Amygdala (tissue), 56 donors: ENCODE data around the gene LHPP.
"Not testable (repeated sequence)": the region's sequence is repeated elsewhere in the genome, so short reads cannot be mapped to it uniquely, and the experiment has no call there.

ENCODE experiments used
- DNase-seq, 56 donors: peaks; one replicate each; lab custom pipeline; 2025; lab: John Stamatoyannopoulos, UW

The LHPP gene

DNA sequence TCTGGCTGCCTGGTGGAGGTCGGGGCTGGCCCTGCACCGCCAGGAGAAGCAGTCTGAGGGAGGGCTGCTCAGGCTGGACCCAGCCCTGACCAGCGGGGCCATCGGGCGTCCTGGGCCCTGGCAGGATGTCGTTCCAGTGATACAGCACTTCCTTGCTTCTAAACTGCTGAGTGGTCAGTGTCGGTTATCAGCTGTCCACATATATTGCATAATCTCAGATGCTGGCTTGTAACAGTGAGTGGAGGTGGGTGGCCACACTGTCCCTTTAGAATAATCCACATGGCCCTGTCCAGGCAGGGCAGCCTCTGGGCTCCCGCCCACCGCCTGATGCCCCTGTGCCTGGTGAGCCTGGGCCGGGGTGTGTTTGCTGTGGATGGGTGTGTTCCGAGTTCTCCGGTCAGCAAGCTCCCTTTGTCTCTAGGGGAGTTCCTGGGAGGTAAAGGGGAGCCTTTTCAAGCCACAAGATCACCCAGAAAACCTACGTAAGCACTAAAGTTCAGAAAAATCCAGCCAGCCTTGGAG is 86.1 kb downstream of the LHPP start:
- peak in 1 of 56 donors; percentile 13 for DNase-seq

DNA sequence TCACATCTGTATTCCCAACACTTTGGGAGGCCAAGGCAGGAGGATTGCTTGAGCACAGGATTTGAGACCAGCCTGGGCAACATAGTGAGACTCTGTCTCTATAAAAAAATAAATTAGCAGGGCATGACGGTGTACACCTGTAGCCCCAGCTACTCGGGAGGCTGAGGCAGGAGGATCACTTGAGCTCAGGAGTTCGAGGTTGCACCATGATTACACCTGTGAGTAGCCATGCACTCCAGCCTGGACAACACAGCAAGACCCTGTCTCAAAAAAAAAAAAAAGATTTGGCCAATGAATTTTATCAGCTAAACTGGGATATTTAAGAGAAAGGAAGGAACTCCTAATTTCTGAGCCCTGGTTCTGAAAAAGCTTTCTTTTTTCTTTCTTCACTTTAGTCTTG is 87.5 kb downstream of the LHPP start:
- not testable (repeated sequence) for DNase-seq

DNA sequence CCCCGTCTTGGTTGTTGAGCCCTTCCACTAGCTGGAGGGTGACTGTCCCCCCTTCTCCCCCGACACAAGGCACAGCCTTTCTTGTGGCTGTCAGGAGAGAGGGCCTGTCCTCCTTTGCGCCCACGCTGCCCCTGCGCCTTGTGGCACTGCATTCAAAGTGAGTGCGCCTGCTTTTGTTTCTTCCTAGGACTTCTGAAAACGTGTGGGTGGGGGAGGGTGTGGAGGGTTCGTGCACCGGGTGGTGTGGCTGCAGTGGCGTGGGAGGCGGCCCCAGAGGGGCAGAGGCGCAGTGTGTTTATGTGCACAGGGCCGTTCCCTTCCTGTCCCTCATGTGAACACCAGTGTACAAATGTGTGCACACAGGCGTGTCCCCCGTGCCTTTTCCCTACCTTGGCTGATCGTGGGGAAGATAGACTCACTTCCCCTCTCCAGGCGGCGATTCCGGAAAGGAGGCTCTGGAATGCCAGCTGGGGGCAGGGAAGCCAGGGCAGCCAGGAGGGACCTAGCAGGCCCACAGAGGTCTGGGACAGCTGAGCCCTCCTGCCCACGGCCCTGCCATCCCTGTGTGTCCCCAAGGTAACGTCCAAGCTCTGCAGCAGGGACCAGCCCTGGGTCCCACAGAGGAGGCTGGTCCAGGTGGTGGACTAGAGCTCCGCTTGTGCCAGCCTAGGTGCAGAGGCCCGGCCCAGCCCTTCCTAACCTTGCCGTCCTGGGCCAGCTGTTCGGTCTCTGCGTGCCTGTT is 88.8 kb downstream of the LHPP start:
- DNase-seq = no peak

DNA sequence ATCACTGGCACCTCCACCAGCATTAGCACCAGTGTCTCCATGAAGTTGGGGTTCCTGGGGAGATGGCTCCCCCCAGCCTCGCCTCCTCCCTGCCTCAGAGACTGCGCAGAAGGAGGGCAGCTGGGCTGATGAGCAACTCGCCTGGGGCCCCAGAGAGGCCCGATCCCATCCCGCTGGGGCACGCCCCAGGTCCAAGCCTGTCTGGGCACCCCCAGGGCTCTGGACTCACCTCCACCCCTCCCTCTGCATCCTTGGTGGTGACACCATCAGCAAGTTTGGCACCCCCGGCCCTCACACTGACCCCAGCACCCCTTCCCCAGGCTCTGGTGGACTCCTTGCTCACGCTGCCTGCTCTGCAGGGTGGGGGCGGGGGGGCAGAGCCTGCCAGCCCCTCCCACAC is 89.5 kb downstream of the LHPP start:
- no peak for DNase-seq

DNA sequence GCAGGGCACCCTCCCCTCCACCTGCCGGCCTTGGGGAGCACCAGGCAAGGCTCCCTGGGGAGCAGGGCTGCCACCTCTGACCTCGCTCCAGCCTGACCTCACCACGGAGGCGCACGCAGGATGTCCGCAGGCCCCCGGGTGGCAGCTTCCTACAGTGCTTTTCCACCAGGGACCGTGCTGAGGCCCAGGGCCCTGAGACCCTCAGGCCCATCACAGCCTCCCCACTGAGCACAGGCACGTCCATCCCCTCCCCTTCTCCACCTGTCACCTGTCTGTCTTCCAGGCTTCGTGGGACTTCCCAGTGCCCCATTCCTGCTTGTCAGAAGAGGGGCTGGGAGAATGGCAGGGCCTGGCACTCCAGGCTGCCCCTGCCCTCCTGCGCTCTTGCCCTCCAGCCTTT is 90.1 kb downstream of the LHPP start:
- no peak for DNase-seq

DNA sequence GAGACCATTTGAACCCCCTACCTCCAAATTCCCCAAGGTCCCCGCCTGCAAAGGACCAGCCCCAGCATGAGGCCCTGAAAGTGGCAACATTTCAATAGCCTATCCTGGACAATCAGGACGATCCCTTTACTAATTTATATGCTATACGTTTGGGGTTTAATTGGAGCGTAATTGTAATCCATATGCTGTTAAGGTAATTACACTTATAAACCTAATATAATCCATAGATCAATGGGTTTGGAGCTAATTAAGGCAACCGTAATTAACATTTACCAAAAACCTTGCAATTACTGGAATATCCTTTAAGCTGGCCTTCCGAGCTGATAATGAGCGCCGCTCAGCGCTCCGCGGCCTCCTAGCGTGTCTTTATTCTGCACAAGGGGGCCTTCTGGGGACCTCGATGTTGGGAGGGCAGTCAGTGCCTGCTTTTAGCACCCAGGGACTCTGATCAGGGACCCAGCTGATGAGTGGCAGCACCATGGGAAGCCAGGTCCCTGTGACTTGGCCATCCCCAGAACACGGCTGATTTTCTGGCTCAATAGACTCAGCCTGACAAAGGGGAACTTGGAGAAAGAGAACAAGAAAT is 91.2 kb downstream of the LHPP start:
- no peak for DNase-seq

DNA sequence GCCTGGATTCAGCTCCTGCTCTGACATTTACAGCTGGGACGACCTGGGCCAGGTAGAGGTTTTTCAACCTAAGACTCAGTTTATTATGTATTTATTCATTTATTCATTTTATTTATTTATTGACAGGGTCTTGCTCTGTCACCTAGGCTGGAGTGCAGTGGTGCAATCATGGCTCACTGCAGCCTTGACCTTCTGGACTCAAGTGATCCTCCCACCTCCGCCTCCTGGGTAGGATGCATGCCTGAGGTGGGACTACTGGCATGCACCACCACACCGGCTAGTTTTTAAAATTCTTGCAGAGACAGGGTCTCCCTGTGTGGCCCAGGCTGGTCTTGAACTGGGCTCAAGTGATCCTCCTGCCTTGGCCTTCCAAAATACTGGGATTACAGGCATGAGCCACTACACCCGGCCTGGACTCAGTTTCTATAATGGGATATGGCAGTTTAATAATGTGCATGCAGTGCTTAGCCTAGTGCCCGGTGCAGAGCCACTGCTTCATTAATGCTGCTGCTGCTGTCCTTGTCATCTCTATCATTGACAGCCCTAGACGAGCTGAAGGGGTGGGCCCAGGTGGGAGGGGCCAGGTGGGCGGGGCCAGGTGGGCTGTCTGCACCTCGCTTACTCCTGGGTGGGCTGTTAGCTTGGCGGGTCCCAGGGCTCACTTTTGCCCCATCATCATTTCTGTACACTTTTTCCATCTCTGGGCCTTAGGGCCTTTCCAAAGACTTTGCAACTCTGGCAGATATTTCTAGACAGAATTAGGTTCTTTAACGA is 92.6 kb downstream of the LHPP start:
- DNase-seq = no peak

DNA sequence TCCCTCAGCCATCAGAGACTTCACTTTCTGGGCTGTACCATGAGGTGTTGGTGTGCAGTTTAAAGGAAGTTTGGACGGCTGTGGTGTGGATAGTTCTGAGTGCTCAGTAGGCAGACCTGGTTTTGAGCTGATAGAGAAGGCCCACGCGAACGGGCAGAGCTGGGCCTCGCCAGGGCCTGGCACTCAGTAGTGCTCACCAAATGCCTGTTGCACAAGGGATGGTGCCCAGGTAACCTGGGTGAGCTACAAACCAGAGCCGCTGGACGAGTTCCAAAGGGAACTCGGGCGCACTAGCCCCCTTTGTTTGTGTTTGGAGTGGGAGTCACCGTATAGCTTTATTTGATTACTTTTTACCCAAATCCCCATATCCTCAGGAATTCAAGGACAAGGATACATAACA is 95.5 kb downstream of the LHPP start:
- DNase-seq = no peak

DNA sequence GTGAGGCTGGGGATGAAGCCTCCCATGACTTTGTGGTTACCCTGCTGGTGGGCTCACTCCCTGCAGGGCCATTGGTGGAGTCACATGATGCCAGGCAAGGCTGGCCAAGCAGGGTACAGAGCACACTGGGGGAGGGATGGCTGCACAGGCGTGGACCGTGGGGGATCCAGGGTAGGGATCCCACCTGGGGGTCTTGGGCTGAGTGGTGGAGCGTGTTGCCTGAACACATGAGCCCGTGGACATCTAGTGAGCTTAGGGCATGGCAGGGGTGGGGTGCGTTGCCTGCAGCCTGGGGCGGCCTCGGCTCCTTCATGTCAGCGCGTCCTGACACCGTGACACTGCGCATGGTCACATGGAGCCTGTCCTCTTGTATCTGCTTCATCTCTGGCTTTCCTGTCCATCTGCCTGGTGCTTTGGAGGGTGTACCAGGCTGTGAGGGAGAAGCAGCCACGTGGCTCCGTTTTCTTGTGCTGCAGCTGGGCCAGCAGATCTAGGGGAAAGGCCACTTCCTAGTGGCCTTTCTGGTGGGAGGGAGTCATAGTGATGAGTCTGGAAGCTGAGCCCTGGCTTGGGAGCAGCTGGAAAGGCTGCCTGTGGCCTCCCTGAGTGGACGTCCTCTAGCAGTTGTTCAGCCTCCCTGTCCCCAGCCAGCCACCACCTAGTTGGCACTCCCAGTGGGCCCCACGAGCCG is 96.2 kb downstream of the LHPP start:
- DNase-seq = peak in 16 of 56 donors; percentile 30 to 71 (median 43)

DNA sequence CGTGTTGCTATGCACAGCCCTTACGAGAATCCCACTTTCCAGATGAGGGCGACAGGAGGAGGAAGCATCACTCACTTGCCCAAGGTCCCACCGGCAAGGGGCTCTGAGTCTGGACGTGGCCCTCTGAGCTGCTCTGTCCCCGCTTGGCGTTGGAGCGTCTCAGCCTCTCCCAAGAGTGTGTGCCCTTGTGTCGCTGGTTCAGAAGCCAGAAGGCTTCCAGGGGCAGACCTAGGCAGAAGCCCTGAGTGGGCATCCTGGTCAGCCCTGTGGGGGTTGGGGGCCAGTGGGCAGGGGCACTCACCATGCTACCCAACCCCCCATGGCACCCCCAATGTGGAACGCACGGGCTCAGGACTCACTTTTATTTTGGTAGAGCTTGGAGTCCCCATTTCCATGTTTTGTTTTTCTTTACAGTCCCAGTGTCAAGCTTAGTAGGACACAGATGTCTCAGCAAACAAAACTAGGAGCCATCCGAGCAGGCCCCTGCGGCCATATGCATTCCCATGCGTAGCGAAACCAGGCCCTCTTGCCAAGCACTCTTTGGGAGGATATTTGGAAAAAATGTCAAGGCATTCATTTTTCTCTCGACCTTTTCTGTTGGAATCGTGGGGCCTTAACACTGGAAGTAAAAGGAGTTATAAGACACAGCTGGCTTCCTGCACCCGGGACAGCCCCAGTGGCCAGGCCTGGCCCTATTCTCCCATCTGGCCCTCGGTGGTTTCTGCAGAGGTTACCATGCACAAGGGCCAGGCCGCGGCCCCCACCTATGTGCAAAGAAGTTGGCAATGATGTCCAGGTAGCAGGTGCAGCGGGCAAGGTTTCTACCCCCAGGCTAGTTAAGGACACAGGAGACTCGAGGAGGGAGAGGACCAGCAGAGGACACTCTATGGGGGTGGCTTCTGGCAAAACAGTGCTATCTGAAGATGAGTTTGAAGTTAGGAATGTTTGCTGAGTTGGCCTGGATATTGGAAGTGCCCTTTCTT is 97.0 kb downstream of the LHPP start:
- DNase-seq = no peak

DNA sequence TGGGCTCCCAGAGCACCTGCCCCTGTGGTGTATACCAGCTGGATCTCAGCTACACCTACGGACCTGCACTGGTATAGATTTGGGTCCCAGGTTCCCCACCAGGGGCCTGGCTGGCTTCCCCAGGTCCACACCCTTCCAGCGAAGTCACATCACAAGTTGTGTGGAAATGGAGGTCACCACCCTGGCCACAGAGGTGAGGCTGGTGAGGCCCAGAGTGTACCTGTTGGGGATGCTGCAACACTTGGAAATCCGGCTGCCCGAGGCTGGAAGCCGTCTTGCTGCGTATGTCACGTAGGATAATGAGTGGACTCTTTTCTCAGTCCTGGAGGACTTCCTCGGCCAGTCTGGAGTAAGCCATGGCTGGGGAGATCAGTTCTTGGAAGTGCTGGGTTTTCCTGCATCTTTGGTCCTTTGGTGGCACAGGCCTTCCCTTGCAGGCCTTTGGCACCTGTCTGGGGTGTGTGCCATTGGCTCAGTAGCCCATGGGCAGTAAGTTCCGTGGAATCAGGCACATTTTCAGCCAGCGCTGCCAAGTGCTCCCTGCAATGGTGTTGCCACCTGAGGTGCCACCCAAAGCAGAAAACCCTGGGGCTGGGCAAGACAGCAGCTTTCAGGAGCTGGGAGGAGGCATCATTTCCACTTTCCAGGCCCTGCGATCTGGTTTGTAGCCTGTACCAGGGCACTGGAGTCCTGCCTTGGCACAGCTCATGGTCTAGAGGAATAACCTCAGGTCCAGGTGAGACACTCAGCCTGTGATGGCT is 97.9 kb downstream of the LHPP start:
- DNase-seq = no peak

DNA sequence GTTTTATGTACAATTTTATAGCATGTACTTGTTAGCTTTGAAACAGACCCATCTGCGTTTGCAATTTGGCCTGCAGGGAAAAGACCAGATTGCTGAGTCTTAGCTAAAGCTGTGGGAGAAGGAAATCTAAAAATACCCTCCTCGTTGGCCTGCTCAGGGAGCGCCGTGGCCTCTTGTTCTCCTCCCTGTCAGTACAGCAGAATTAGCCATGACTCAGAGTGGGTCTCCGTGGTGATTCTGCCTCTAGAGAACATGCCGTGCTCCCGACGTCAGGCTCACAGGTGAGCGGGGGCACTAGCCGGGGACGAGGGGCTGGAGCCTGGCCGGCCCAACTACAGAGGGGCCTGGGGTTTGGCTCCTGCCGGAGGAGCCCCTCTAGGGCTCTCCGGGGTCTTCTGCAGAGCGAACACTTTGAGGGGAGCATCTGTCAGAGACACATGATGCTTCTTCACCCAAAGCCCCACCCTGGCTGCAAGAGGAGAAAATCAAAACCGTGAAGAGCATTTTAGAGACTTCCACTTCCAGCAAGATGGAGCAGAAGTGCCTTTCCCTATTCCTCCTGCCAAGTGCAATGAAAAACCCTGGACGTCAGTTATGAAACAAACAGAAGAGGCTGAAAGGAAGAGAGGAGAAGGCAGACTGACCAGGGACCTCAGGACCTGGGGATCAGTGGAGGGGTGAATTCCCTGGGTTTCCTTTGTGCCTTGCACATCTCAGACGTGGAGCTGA is 98.9 kb downstream of the LHPP start:
- DNase-seq = peak in 34 of 56 donors; percentile 19 to 85 (median 48)

DNA sequence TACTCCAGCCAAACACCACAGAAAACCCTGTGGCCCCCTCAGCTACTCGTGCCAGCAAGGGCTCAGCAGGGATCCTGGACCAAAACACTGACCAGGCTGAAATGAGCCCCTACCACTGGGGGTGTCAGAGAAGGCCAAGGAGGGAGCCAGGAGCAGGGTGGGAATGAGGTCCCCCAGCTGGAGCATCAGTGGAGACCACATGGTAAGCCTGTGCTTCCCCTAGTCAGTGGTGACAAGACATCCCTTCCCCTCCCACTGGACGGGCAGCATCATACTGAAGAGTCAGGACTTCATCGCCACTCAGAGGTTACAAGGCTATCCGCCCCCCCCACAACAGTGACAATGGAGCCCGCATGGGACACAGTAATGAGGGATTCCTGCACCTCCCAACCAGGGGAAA is 99.6 kb downstream of the LHPP start:
- DNase-seq = no peak

DNA sequence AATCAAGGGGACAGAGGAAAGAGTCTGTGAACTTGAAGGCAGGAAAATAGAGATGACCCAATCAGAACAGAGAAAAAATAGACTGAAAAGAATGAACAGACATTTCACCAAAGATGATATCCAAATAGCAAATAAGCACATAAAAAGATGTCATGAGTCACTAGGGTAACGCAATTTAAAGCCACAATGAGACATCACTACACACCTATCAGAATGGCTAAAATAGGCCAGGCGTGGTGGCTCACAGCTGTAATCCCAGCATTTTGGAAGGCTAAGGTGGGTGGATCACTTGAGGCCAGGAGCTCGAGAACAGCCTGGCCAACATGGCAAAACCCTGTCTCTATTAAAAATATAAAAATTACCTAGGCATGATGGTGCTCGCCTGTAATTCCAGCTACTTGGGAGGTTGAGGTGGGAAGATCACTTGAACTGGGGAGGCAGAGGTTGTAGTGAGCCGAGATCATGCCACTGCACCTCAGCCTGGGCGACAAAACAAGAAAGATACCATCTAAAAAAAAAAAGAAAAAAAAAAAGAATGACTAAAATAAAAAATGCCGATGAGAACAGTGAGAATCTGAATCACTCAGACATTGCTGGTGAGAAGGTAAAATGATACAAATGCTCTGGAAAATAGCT is 100.9 kb downstream of the LHPP start:
- DNase-seq = no peak

DNA sequence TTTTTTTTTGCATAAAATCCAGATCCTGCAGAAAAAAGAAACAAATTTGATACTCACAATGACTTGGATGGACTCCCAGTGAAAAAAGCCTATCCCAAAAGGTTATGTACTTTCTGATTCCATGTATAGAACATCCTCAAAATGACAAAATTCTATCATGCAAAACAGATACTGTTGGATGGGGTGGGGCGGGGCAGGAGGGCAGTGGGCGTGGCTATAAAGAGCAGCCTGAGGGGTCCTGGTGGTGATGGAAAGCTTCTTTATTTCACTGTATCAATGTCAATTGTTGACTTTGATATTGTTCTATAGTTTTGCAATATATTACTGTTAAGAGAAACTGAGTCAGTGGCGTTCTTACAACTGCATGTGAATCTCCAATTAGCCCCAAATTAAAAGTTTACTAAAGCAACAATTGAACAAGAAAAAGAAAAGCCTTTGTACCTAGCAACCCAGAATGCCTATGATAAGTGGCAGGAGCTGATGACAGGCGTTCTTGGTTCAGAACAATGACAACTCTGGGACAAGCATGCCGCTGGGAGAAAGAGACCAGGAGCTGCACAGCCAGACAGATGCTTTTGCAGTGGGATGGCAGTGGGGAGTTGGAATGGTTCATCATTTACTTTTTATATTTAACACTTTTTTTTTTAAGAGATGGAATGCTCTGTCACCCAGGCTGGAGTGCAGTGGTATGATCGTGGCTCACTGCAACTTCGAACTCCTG is 101.9 kb downstream of the LHPP start:
- no peak for DNase-seq

DNA sequence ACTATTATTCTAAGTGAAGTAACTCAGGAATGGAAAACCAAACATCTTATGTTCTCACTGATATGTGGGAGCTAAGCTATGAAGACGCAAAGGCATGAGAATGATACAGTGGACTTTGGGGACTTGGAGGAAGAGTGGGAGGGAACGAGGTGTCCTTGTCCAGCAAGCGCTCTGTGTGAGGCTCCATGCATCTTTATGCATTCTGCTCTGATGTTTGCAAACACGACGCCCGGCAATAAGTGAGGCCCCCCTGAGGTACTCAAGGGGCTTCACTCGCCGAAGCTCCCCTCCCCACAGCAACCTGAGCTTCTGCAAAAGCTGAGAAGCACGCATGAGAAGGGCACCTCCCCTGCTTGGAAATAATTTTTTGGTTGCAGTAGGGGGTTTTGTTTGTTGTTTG is 103.3 kb downstream of the LHPP start:
- DNase-seq = no peak
